Natural killer cell (primary cell): ENCODE results near the gene TEX12. TPM values are rescaled to one million over a fixed set of nuclear protein-coding genes. Genes with fewer than 3 reads are reported as not detected.

Experiments
- ATAC-seq, 3 donors: fragments of 150-1000 bp in 2 of 3; fragments of 200-7000 bp in 1 of 3; cut with Tn5 transposase; 1 replicate in 1 of 3; 2 replicates in 2 of 3; pipeline ENCODE4 v1.10.0; 2021; ENCODE audit warnings: mild to moderate bottlenecking in 2 of 3, moderate library complexity in 2 of 3
- DNase-seq, 2 donors: peaks; one replicate each; pipeline versions ENCODE4 v3.0.0 to v3.0.0-alpha.2; 2013 to 2021; ENCODE audit warnings: mixed read lengths in 1 of 2
- H3K27ac ChIP-seq: one replicate; pipeline ENCODE4 v1.5.1; 2013; ENCODE audit warnings: mild to moderate bottlenecking, low read length
- H3K27me3 ChIP-seq: one replicate; pipeline ENCODE4 v1.6.1; 2013; ENCODE audit warnings: low read length; ENCODE audit not compliant: control insufficient read depth, insufficient read depth
- H3K36me3 ChIP-seq: one replicate; pipeline ENCODE4 v1.6.1; 2013; ENCODE audit warnings: low read length; ENCODE audit not compliant: control insufficient read depth, insufficient read depth
- H3K4me1 ChIP-seq: one replicate; pipeline ENCODE4 v1.6.1; 2013; ENCODE audit warnings: low read length; ENCODE audit not compliant: control insufficient read depth, insufficient read depth
- H3K4me3 ChIP-seq: one replicate; pipeline ENCODE4 v1.5.1; 2013; ENCODE audit warnings: low read length
- H3K9me3 ChIP-seq: one replicate; pipeline ENCODE4 v1.6.1; 2013; ENCODE audit warnings: low read length; ENCODE audit not compliant: control insufficient read depth, insufficient read depth
- H3K27ac Mint-ChIP-seq, 2 donors: one replicate each; pipeline ENCODE4 v1.8.0; 2022; ENCODE audit warnings: mild to moderate bottlenecking in 2 of 2, mixed read lengths in 2 of 2, moderate library complexity in 1 of 2
- H3K27me3 Mint-ChIP-seq, 2 donors: one replicate each; pipeline ENCODE4 v1.8.0; 2022; ENCODE audit warnings: low read depth in 2 of 2, mixed read lengths in 2 of 2
- H3K36me3 Mint-ChIP-seq: one replicate; pipeline ENCODE4 v1.8.0; 2022; ENCODE audit warnings: mixed read lengths
- H3K4me1 Mint-ChIP-seq, 2 donors: one replicate each; pipeline ENCODE4 v1.8.0; 2022; ENCODE audit warnings: mixed read lengths in 2 of 2
- H3K4me3 Mint-ChIP-seq: one replicate; pipeline ENCODE4 v1.8.0; 2022; ENCODE audit warnings: mild to moderate bottlenecking, moderate library complexity, mixed read lengths
- H3K9me3 Mint-ChIP-seq, 2 donors: one replicate each; pipeline ENCODE4 v1.8.0; 2022; ENCODE audit warnings: mixed read lengths in 2 of 2
- CTCF ChIP-seq: fragments of 200-600 bp; IDR thresholded peaks from one replicate; pipeline ENCODE4 v1.8.0; 2022; ENCODE audit warnings: antibody characterized with exemption
- WGBS: methylation state at CpG from one replicate; pipeline ENCODE4 v1.1.7; 2013; ENCODE audit warnings: missing lambda C conversion rate; ENCODE audit not compliant: insufficient coverage; 5-methylcytosine and 5-hydroxymethylcytosine counted together
- intact Hi-C: fragments of 100-400 bp; cut with micrococcal nuclease; formaldehyde crosslinking; loops from one replicate; pipeline ENCODE4 v1.14.2; 2022
- total RNA-seq, 4 donors: library from RNA; stranded (reverse); fragments of 120-200 nt in 1 of 4; gene quantifications; one replicate each; pipeline versions ENCODE4 v1.2.3 to v1.2.4, GENCODE V29; 2013 to 2022

TEX12 gene
- total RNA-seq, 3 donors from 2014 or later (not counting 1 experiment from before 2014, with no cell fraction given), result 0.45 to 0.82 (median 0.50) TPM

- Mint-ChIP-seq H3K9me3 (no peaks in the 10 kb centered on the region), H3K4me3 (peak overlapping the region; percentile 62), H3K27me3 (peaks cover 5 to 12% of the 10 kb centered on the region in 2 donors), H3K4me1 (peaks cover 46 to 47% of the 10 kb centered on the region in 2 donors), H3K36me3 (no peaks in the 10 kb centered on the region), H3K27ac (peak overlapping the region; percentile 47 to 74)
- Histone ChIP-seq H3K9me3 (no peaks in the 10 kb centered on the region), H3K36me3 (no peaks in the 10 kb centered on the region), H3K27me3 (no peaks in the 10 kb centered on the region), H3K4me3 (no peak overlapping the region), H3K27ac (no peak overlapping the region), H3K4me1 (peaks cover 22% of the 10 kb centered on the region)
- no peak for TF ChIP-seq CTCF
- intact Hi-C loops, result loop anchor here (1.0 kb wide), 1 partner anchor 62 kb away; no protein-coding TSS in a partner anchor
- no peak for ATAC-seq
- WGBS, result 32% methylated on average over 3 of the region's 4 CpGs
- DNase-seq, result no peak
Measured at GRCh38 chr11:112175599-112175952, 8.4 kb downstream of the TEX12 start.

- Mint-ChIP-seq H3K4me1 (peaks cover 46 to 47% of the 10 kb centered on the region in 2 donors), H3K9me3 (no peaks in the 10 kb centered on the region), H3K4me3 (no peak overlapping the region), H3K36me3 (no peaks in the 10 kb centered on the region), H3K27ac (peak overlapping the region in 1 of 2 donors; percentile 74), H3K27me3 (peaks cover 8 to 12% of the 10 kb centered on the region in 2 donors)
- H3K4me1 ChIP-seq, result peaks cover 23% of the 10 kb centered on the region
- no CpG with 5 or more reads among the region's 1 CpG for WGBS
- H3K27me3 ChIP-seq, result no peaks in the 10 kb centered on the region
- TF ChIP-seq CTCF, result no peak
- ATAC-seq, result no peak
- H3K27ac ChIP-seq, result no peak overlapping the region
- H3K4me3 ChIP-seq, result no peak overlapping the region
- intact Hi-C loops, result no loop called here
- DNase-seq, result no peak
- H3K9me3 ChIP-seq, result no peaks in the 10 kb centered on the region
- no peaks in the 10 kb centered on the region for H3K36me3 ChIP-seq
Measured at GRCh38 chr11:112176077-112176476, 8.9 kb downstream of the TEX12 start.

- Histone ChIP-seq H3K9me3 (no peaks in the 10 kb centered on the region), H3K27me3 (no peaks in the 10 kb centered on the region), H3K4me3 (no peak overlapping the region), H3K4me1 (peaks cover 23% of the 10 kb centered on the region), H3K36me3 (no peaks in the 10 kb centered on the region), H3K27ac (no peak overlapping the region)
- Mint-ChIP-seq H3K4me1 (peaks cover 47% of the 10 kb centered on the region in 2 donors), H3K27me3 (peaks cover 8 to 12% of the 10 kb centered on the region in 2 donors), H3K9me3 (no peaks in the 10 kb centered on the region), H3K36me3 (no peaks in the 10 kb centered on the region), H3K4me3 (peak overlapping the region; percentile 79), H3K27ac (peak overlapping the region in 1 of 2 donors; percentile 11)
- ATAC-seq (peak; percentile 30 to 50 (median 45)), DNase-seq (no peak)
- TF ChIP-seq CTCF, result no peak
- WGBS, result 66% methylated on average over 4 of the region's 4 CpGs
- intact Hi-C loops, result no loop called here
Measured at GRCh38 chr11:112177589-112177988, 10.4 kb downstream of the TEX12 start.

- Mint-ChIP-seq H3K36me3 (no peaks in the 10 kb centered on the region), H3K4me3 (peak overlapping the region; percentile 71), H3K9me3 (no peaks in the 10 kb centered on the region), H3K4me1 (peaks cover 53% of the 10 kb centered on the region in 2 donors), H3K27ac (peak overlapping the region in 1 of 2 donors; percentile 18), H3K27me3 (peaks cover 8 to 12% of the 10 kb centered on the region in 2 donors)
- Histone ChIP-seq H3K4me3 (no peak overlapping the region), H3K4me1 (peaks cover 23% of the 10 kb centered on the region), H3K9me3 (no peaks in the 10 kb centered on the region), H3K27ac (no peak overlapping the region), H3K36me3 (no peaks in the 10 kb centered on the region), H3K27me3 (no peaks in the 10 kb centered on the region)
- intact Hi-C loops, result no loop called here
- no peak for TF ChIP-seq CTCF
- no peak for ATAC-seq
- WGBS, result 71% methylated on average over 1 of the region's 1 CpG
- DNase-seq, result no peak
Measured at GRCh38 chr11:112178428-112178827, 11.3 kb downstream of the TEX12 start.
